8988T (cell line): Measurements from ENCODE around the gene HSPH1.

Experiments used
- DNase-seq: peaks from one replicate; pipeline ENCODE4 v3.0.0; 2011

HSPH1 gene

GRCh38 chr13:31175847-31176532 is 14.3 kb upstream of the HSPH1 start:
- DNase-seq, result no peak

GRCh38 chr13:31174018-31174417 is 12.3 kb upstream of the HSPH1 start:
- DNase-seq, result no peak

- DNase-seq, result no peak
Measured at GRCh38 chr13:31172535-31172934, 10.8 kb upstream of the HSPH1 start.

GRCh38 chr13:31172001-31172400 is 10.3 kb upstream of the HSPH1 start:
- no peak for DNase-seq

- DNase-seq, result no peak
Measured at GRCh38 chr13:31168736-31169135, 7.0 kb upstream of the HSPH1 start.

GRCh38 chr13:31168166-31168565 is 6.5 kb upstream of the HSPH1 start:
- no peak for DNase-seq

- no peak for DNase-seq
Measured at GRCh38 chr13:31167490-31167889, 5.8 kb upstream of the HSPH1 start.

GRCh38 chr13:31166591-31166990 is 4.9 kb upstream of the HSPH1 start:
- no peak for DNase-seq

GRCh38 chr13:31162151-31163008 is 676 bp upstream of the HSPH1 start:
- peak; percentile 64 for DNase-seq

- DNase-seq, result no peak
Measured at GRCh38 chr13:31160857-31161556, 697 bp downstream of the HSPH1 start.

GRCh38 chr13:31159306-31159705 is 2.4 kb downstream of the HSPH1 start:
- DNase-seq, result no peak

GRCh38 chr13:31154939-31155338 is 6.8 kb downstream of the HSPH1 start:
- DNase-seq, result no peak

GRCh38 chr13:31151837-31152236 is 9.9 kb downstream of the HSPH1 start:
- no peak for DNase-seq

GRCh38 chr13:31150315-31150985 is 11.3 kb downstream of the HSPH1 start:
- DNase-seq, result no peak

GRCh38 chr13:31149604-31150003 is 12.1 kb downstream of the HSPH1 start:
- no peak for DNase-seq

GRCh38 chr13:31145417-31145816 is 16.3 kb downstream of the HSPH1 start:
- DNase-seq, result no peak

GRCh38 chr13:31138515-31138914 is 23.2 kb downstream of the HSPH1 start:
- DNase-seq, result no peak

GRCh38 chr13:31136724-31137123 is 25.0 kb downstream of the HSPH1 start:
- DNase-seq, result no peak

- no peak for DNase-seq
Measured at GRCh38 chr13:31134039-31134711, 27.5 kb downstream of the HSPH1 start.

GRCh38 chr13:31133621-31134020 is 28.1 kb downstream of the HSPH1 start:
- no peak for DNase-seq

- DNase-seq, result no peak
Measured at GRCh38 chr13:31131470-31131961, 30.2 kb downstream of the HSPH1 start.

GRCh38 chr13:31129419-31129818 is 32.3 kb downstream of the HSPH1 start:
- DNase-seq, result no peak
